Colonic mucosa (tissue), 4 donors: Measurements from ENCODE around the gene PTPRJ. TPM values are rescaled to one million over a fixed set of nuclear protein-coding genes. Genes with fewer than 3 reads are reported as not detected.

Experiments
- DNase-seq: peaks from one replicate; pipeline ENCODE4 v3.0.0-alpha.2; 2020
- H3K27ac ChIP-seq: fragments of 200-600 bp; one replicate; pipeline ENCODE4 v1.8.0; 2021
- H3K27me3 ChIP-seq: fragments of 200-600 bp; one replicate; pipeline ENCODE4 v1.8.0; 2021
- H3K36me3 ChIP-seq: fragments of 200-600 bp; one replicate; pipeline ENCODE4 v1.8.0; 2021
- H3K4me1 ChIP-seq: fragments of 200-600 bp; one replicate; pipeline ENCODE4 v1.8.0; 2021; ENCODE audit warnings: mild to moderate bottlenecking
- H3K4me3 ChIP-seq: fragments of 200-600 bp; one replicate; pipeline ENCODE4 v1.8.0; 2021
- H3K9ac ChIP-seq, 2 donors: one replicate each; pipeline ENCODE4 v1.7.0; 2013; ENCODE audit warnings: control low read depth in 2 of 2, low read depth in 2 of 2, low read length in 2 of 2
- H3K9me3 ChIP-seq: fragments of 200-600 bp; one replicate; pipeline ENCODE4 v1.8.0; 2021
- intact Hi-C: fragments of 100-400 bp; cut with DNase I; formaldehyde crosslinking; loops from one replicate; pipeline ENCODE4 v1.14.1; 2022
- total RNA-seq, 2 donors: library from RNA; stranded (reverse); fragmentation: NEBNext Ultra II Directional in 1 of 2; extraction: Animal tissue kit (Norgen Biotek cat#: 25700) in 1 of 2; gene quantifications; one replicate each; pipeline ENCODE4 v1.2.1, GENCODE V29; 2021
- TF ChIP-seq, protein P1 (sequence below): fragments of 200-600 bp; IDR thresholded peaks from one replicate; pipeline ENCODE4 v1.8.0; 2022; ENCODE audit warnings: antibody characterized with exemption, mild to moderate bottlenecking
- donor health status: healthy.
- donor health status: DM: no; HTN: no; CAD: no.
- donor health status: DM: no; HTN: no; CAD: no.

The PTPRJ gene
- total RNA-seq, 2 donors from 2014 or later: 37.5 to 45.7 TPM

DNA sequence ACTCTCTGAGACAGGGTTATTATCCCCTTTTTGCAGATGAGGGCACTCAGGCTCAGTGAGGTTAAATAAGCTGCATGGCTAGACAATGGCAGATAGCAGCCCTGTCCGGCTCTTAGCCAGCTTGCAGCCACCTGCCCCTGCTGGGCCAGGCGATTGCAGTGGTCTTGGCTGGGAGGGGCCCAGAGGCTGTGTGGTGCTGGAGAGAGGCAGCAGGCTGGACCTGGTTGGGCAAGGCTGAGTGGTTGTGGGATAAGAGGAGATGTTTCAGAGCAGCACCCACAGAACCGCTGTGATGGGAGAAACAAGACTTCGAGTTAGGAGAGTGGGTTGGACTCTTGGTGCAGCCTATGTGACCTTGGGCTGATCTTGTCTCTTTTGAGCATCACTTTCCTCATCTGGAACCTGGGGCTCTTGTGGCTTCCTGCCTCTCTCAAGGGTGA, 25.5 kb downstream of the PTPRJ start:
- Histone ChIP-seq H3K27me3 (no peaks in the 10 kb centered on the region), H3K9ac (no peak overlapping the region), H3K4me1 (peaks cover 15% of the 10 kb centered on the region), H3K27ac (no peak overlapping the region), H3K36me3 (no peaks in the 10 kb centered on the region), H3K9me3 (no peaks in the 10 kb centered on the region), H3K4me3 (no peak overlapping the region)
- TF ChIP-seq, protein P1, sequence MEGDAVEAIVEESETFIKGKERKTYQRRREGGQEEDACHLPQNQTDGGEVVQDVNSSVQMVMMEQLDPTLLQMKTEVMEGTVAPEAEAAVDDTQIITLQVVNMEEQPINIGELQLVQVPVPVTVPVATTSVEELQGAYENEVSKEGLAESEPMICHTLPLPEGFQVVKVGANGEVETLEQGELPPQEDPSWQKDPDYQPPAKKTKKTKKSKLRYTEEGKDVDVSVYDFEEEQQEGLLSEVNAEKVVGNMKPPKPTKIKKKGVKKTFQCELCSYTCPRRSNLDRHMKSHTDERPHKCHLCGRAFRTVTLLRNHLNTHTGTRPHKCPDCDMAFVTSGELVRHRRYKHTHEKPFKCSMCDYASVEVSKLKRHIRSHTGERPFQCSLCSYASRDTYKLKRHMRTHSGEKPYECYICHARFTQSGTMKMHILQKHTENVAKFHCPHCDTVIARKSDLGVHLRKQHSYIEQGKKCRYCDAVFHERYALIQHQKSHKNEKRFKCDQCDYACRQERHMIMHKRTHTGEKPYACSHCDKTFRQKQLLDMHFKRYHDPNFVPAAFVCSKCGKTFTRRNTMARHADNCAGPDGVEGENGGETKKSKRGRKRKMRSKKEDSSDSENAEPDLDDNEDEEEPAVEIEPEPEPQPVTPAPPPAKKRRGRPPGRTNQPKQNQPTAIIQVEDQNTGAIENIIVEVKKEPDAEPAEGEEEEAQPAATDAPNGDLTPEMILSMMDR: no peak
- intact Hi-C loops: no loop called here
- no peak for DNase-seq

DNA sequence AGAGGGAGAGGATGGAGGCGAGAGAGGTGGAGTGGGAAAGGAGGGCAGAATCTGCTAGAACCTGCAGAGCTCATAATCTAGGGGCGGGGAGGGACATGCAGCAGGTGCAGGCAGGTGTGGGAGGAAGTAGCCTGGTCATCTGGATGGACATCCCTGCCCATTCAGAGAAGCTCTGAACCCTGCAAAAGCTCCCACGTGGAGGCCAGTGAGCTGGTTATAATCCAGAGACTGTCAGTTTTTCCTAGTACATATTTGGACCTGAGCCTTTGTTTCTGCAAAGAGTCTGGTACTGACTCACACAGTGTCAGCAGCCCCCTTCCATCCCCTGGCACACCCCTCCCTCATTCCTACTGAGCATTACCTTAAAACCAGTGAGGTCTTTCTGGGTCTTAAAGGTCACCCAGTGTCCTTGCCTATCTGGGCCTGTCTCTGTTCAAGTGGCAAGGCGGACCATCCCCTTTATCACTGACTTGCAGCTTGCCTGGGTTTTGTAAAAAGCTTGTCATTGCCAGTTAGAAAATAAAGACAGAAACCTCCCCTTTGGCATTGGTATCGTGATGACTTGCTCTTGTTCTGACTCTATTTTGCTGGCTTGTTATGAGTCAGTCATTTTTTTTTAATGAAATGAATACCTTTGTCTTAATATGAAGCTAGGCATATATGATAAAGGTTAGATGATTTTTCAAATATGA, 26.1 kb downstream of the PTPRJ start:
- peak overlapping the region; percentile 3 for H3K27ac ChIP-seq
- TF ChIP-seq, protein P1: no peak
- DNase-seq: no peak
- H3K9ac ChIP-seq: no peak overlapping the region
- H3K36me3 ChIP-seq: no peaks in the 10 kb centered on the region
- intact Hi-C loops: no loop called here
- peaks cover 14% of the 10 kb centered on the region for H3K4me1 ChIP-seq
- H3K9me3 ChIP-seq: no peaks in the 10 kb centered on the region
- H3K27me3 ChIP-seq: no peaks in the 10 kb centered on the region
- no peak overlapping the region for H3K4me3 ChIP-seq

DNA sequence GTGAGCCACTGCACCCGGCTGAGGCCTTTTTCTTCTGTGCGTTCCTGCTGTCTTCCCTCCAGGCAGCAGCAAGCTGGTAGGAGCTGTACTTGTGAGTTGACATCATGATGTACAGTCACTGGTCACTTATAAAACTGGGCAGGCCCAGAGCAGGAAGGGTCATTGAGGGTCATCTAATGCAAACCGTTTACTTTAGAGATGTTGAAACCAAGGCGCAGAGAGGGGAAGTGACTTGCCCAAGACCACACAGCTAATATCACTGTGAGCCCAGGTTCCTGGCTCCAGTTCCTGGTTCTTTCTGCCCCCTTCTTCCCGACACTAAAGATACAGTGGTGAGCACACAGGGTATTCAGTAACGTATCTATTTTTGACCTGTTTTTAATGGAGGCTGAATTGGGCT, 27.3 kb downstream of the PTPRJ start:
- no peak for DNase-seq
- Histone ChIP-seq H3K4me3 (no peak overlapping the region), H3K9me3 (no peaks in the 10 kb centered on the region), H3K27ac (peak overlapping the region; percentile 57), H3K9ac (no peak overlapping the region), H3K36me3 (no peaks in the 10 kb centered on the region), H3K27me3 (no peaks in the 10 kb centered on the region), H3K4me1 (peaks cover 10% of the 10 kb centered on the region)
- TF ChIP-seq, protein P1: no peak
- intact Hi-C loops: no loop called here

DNA sequence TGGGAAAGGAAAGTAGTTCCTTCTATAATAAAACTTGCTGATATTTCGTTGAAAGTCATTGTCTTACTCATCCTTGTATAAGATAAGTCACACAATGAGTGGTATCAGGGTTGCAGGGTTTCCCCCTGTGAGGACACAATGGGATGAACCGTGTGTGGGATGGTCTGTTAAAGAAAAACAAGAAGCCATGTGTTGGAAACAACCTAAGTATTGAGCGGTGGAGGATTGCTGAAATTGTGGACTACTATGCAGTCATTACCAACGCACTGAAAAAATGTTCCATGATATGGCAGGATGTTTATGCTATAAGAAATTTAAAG, 28.6 kb downstream of the PTPRJ start:
- Histone ChIP-seq H3K27ac (no peak overlapping the region), H3K4me3 (no peak overlapping the region), H3K9ac (no peak overlapping the region), H3K4me1 (peaks cover 17% of the 10 kb centered on the region), H3K9me3 (no peaks in the 10 kb centered on the region), H3K36me3 (no peaks in the 10 kb centered on the region), H3K27me3 (no peaks in the 10 kb centered on the region)
- TF ChIP-seq, protein P1: no peak
- no peak for DNase-seq
- intact Hi-C loops: no loop called here

DNA sequence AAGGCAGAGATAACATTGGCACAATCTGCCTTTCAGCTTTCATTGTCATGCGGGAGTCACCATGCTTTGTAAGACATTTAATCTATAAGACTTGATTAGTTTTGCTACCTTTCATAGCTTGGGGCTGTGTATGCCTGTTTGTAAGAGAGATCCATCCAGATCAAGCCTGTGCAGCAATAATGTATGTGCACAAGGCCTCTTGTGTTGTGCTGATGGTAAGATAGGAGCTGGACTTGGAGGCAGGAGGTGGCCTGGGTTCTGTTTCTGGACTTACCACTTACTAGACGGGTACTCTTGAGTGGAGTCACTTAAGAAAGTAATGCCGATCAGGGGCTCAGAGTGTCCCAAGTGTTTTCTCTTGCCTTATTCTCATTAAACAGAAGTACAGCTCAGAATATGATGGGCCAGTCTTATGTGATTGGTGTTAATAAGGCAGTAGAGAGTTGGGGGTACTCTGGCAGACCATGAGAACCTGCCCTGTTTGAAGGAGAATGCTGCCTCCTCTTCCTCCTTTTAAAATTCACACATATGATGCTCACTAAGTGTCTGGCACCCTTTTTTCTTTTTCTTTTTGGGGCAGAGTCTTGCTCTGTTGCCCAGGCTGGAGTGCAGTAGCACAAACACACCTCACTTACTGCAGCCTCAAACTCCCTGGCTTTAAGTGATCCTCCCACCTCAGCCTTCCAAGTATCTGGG, 30.9 kb downstream of the PTPRJ start:
- Histone ChIP-seq H3K27me3 (no peaks in the 10 kb centered on the region), H3K9ac (no peak overlapping the region), H3K36me3 (no peaks in the 10 kb centered on the region), H3K4me3 (no peak overlapping the region), H3K27ac (peak overlapping the region; percentile 33), H3K9me3 (no peaks in the 10 kb centered on the region), H3K4me1 (peaks cover 13% of the 10 kb centered on the region)
- TF ChIP-seq, protein P1: no peak
- DNase-seq: no peak
- intact Hi-C loops: no loop called here
